DOHH2 (cell line): ENCODE data around the gene HDLBP.

Source experiments
- CTCF ChIP-seq: fragments of 200-600 bp; sonication (generic); IDR thresholded peaks from one replicate; pipeline ENCODE4 v1.5.1; 2014; ENCODE audit warnings: antibody characterized with exemption, mild to moderate bottlenecking, low read depth, low read length; ENCODE audit not compliant: poor library complexity, severe bottlenecking
- EZH2phosphoT487 ChIP-seq: fragments of 200-600 bp; sonication (generic); IDR thresholded peaks from 2 replicates; pipeline ENCODE4 v1.6.1; 2017; ENCODE audit warnings: borderline replicate concordance, mild to moderate bottlenecking, antibody characterized with exemption, low read length, moderate library complexity, mixed read lengths

DNA sequence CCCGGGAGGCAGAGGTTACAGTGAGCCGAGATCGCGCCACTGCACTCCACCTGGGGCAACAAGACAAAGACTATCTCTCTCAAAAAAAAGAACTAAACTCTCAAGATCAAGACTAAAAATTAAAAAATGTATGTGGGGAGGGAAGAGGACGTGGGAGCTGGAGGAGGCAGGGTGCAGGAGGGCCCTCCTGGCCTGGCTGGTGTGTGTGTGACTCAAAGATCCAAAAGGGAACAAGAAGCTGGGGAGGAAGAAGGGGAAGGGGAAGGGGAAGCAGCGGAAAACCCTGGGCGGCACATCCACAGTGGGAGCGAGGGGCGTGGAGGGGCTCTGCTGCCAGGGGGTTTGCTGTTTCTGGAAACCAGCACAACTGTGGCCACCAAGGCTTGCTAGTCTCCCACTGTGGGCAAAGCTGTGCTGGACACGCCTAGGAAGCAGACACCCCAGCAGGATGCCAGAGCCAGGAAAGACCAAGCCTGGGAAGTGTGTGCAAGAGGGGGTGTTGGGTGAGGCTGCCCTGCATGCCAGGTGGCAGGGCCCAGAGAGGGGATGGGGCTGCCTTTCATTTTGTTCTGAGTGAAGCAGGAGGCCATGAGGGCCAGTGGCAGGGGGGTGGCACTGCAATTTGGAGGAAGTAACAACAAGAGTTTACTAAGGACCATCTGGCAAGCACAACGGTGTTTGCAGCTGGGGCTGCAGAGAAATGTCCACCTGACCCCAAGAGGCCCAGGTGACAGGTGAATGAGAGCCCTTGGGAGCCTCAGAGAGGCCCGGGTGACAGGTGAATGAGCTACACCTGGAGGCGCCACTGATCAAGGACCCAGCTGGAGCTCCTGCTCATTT lies 82.5 kb downstream of the HDLBP start:
- TF ChIP-seq CTCF = no peak
- no peak for TF ChIP-seq EZH2phosphoT487
